CD14-positive monocyte (primary cell): ENCODE measurements around the gene CES4A. TPM values are rescaled to one million over a fixed set of nuclear protein-coding genes. Genes with fewer than 3 reads are reported as not detected.

Experiments
- DNase-seq, 3 donors: peaks; one replicate each; pipeline ENCODE4 v3.0.0-alpha.2; 2011 to 2022
- H2AFZ ChIP-seq: 2 replicates; pipeline ENCODE4 v1.6.0; 2012; ENCODE audit warnings: mild to moderate bottlenecking, low read depth, low read length, inconsistent platforms; ENCODE audit not compliant: insufficient read depth, poor library complexity, severe bottlenecking
- H3K27ac ChIP-seq, 2 donors: 1 replicate in 1 of 2; 2 replicates in 1 of 2; pipeline ENCODE4 v1.5.1; 2012 to 2013; ENCODE audit warnings: low read length in 2 of 2, control low read depth in 1 of 2, inconsistent platforms in 1 of 2, low read depth in 1 of 2, mild to moderate bottlenecking in 1 of 2
- H3K27me3 ChIP-seq, 2 donors: one replicate each; pipeline versions ENCODE4 v1.6.0 to v1.6.1; 2011 to 2013; ENCODE audit warnings: low read length in 2 of 2; ENCODE audit not compliant: control insufficient read depth in 2 of 2, insufficient read depth in 2 of 2
- H3K36me3 ChIP-seq, 2 donors: replicated peaks in 1 of 2; 1 replicate in 1 of 2; 2 replicates in 1 of 2; pipeline versions ENCODE4 v1.5.1 to v1.6.1; 2012 to 2013; ENCODE audit warnings: low read length in 2 of 2, control low read depth in 1 of 2, inconsistent platforms in 1 of 2, mild to moderate bottlenecking in 1 of 2; ENCODE audit not compliant: insufficient read depth in 2 of 2, control insufficient read depth in 1 of 2
- H3K4me1 ChIP-seq, 2 donors: 1 replicate in 1 of 2; 2 replicates in 1 of 2; pipeline versions ENCODE4 v1.5.1 to v1.6.1; 2012 to 2013; ENCODE audit warnings: low read length in 2 of 2, control low read depth in 1 of 2, inconsistent platforms in 1 of 2, mild to moderate bottlenecking in 1 of 2, moderate library complexity in 1 of 2; ENCODE audit not compliant: insufficient read depth in 2 of 2, control insufficient read depth in 1 of 2
- H3K4me2 ChIP-seq: replicated peaks from 2 replicates; pipeline ENCODE3; 2012; ENCODE audit warnings: low read length, moderate library complexity, mild to moderate bottlenecking; ENCODE audit not compliant: poor library complexity, severe bottlenecking; ENCODE audit errors: extremely low read depth
- H3K4me3 ChIP-seq, 3 experiments: fragments of 200-600 bp in 1 of 3; sonication (generic) in 1 of 3; replicated peaks in 1 of 3; 1 replicate in 2 of 3; 2 replicates in 1 of 3; pipeline ENCODE4 v1.5.1; 2011 to 2013; ENCODE audit warnings: low read length in 3 of 3, mild to moderate bottlenecking in 3 of 3, control low read depth in 2 of 3, low read depth in 2 of 3, inconsistent platforms in 1 of 3, moderate library complexity in 1 of 3
- H3K79me2 ChIP-seq: 2 replicates; pipeline ENCODE4 v1.6.0; 2012; ENCODE audit warnings: mild to moderate bottlenecking, control low read depth, inconsistent platforms, low read length, moderate library complexity; ENCODE audit not compliant: insufficient read depth
- H3K9ac ChIP-seq: 2 replicates; pipeline ENCODE4 v1.6.0; 2017; ENCODE audit warnings: low read length, mild to moderate bottlenecking; ENCODE audit not compliant: insufficient read depth, poor library complexity, severe bottlenecking
- H3K9me3 ChIP-seq, 2 donors: replicated peaks in 1 of 2; 1 replicate in 1 of 2; 2 replicates in 1 of 2; pipeline versions ENCODE4 v1.5.1 to v1.6.1; 2012 to 2013; ENCODE audit warnings: low read length in 2 of 2, control low read depth in 1 of 2; ENCODE audit not compliant: control insufficient read depth in 1 of 2, insufficient read depth in 1 of 2
- H4K20me1 ChIP-seq: 2 replicates; pipeline ENCODE4 v1.6.0; 2012; ENCODE audit warnings: mild to moderate bottlenecking, low read length, control low read depth, moderate library complexity; ENCODE audit not compliant: insufficient read depth
- H3K27ac Mint-ChIP-seq, 7 donors: one replicate each; pipeline ENCODE4 v1.8.0; 2020; ENCODE audit warnings: mild to moderate bottlenecking in 7 of 7, mixed read lengths in 7 of 7, moderate library complexity in 6 of 7, inconsistent platforms in 2 of 7
- H3K27me3 Mint-ChIP-seq, 3 donors: one replicate each; pipeline ENCODE4 v1.8.0; 2021 to 2022; ENCODE audit warnings: low read depth in 3 of 3, mild to moderate bottlenecking in 3 of 3, mixed read lengths in 3 of 3, moderate library complexity in 3 of 3, inconsistent platforms in 1 of 3
- H3K36me3 Mint-ChIP-seq, 2 donors: one replicate each; pipeline ENCODE4 v1.8.0; 2020; ENCODE audit warnings: mixed read lengths in 2 of 2, inconsistent platforms in 1 of 2, mild to moderate bottlenecking in 1 of 2
- H3K4me1 Mint-ChIP-seq: one replicate; pipeline ENCODE4 v1.8.0; 2020; ENCODE audit warnings: mild to moderate bottlenecking, mixed read lengths
- H3K4me3 Mint-ChIP-seq, 2 donors: one replicate each; pipeline ENCODE4 v1.8.0; 2020; ENCODE audit warnings: mild to moderate bottlenecking in 2 of 2, mixed read lengths in 2 of 2, moderate library complexity in 1 of 2
- H3K9me3 Mint-ChIP-seq, 7 donors: one replicate each; pipeline ENCODE4 v1.8.0; 2020 to 2022; ENCODE audit warnings: mixed read lengths in 7 of 7, mild to moderate bottlenecking in 6 of 7, moderate library complexity in 6 of 7, inconsistent platforms in 2 of 7
- CTCF ChIP-seq: fragments of 200-600 bp; IDR thresholded peaks from one replicate; pipeline ENCODE4 v1.8.0; 2022; ENCODE audit warnings: antibody characterized with exemption, mild to moderate bottlenecking
- WGBS: methylation state at CpG from one replicate; pipeline ENCODE4 v1.1.5; 2013; ENCODE audit warnings: missing lambda C conversion rate; ENCODE audit not compliant: insufficient coverage; 5-methylcytosine and 5-hydroxymethylcytosine counted together
- intact Hi-C, 2 donors: fragments of 100-400 bp; cut with micrococcal nuclease; formaldehyde crosslinking; loops; one replicate each; pipeline versions ENCODE4 v1.15.0 to v1.15.1; 2023
- polyA plus RNA-seq, 3 donors: library from polyadenylated mRNA; depleted of rRNA in 1 of 3; unstranded in 2 of 3; stranded (reverse) in 1 of 3; fragments of 300-500 nt in 2 of 3; fragments of >200 nt in 1 of 3; fragmentation: Illumina TruSeq in 2 of 3; gene quantifications; 1 replicate in 2 of 3; 2 replicates in 1 of 3; pipeline ENCODE4 v1.2.3, GENCODE V29; 2012 to 2021

CES4A gene
- polyA plus RNA-seq, 3 donors, result 3.3 to 47.6 (median 4.1) TPM

GRCh38 chr16:67025210-67025550 lies 36.8 kb downstream of the CES4A start:
- Mint-ChIP-seq H3K9me3 (no peaks in the 10 kb centered on the region), H3K36me3 (no peaks in the 10 kb centered on the region), H3K4me3 (no peak overlapping the region), H3K27ac (no peak overlapping the region), H3K4me1 (peaks cover 14% of the 10 kb centered on the region), H3K27me3 (peaks cover 0 to 4% (median 2%) of the 10 kb centered on the region in 3 donors)
- Histone ChIP-seq H3K9me3 (no peaks in the 10 kb centered on the region), H3K4me2 (no peak overlapping the region), H3K9ac (no peak overlapping the region), H3K4me3 (no peak overlapping the region), H4K20me1 (peaks cover 6% of the 10 kb centered on the region), H3K27me3 (no peaks in the 10 kb centered on the region), H3K4me1 (peaks cover 7 to 13% of the 10 kb centered on the region in 2 donors), H2AFZ (no peak overlapping the region), H3K27ac (no peak overlapping the region), H3K36me3 (no peaks in the 10 kb centered on the region), H3K79me2 (peaks cover 8% of the 10 kb centered on the region)
- intact Hi-C loops, result loop anchor here (5.0 to 10.0 kb wide), 2 partner anchors 80 to 92 kb away; partner anchors contain the start of gene PHAF1 (in 1 of the 2)
- no peak for TF ChIP-seq CTCF
- no peak for DNase-seq

GRCh38 chr16:67026570-67026969 lies 38.2 kb downstream of the CES4A start:
- Histone ChIP-seq H2AFZ (no peak overlapping the region), H3K36me3 (peaks cover 4 to 6% of the 10 kb centered on the region in 2 donors), H3K4me2 (no peak overlapping the region), H3K4me1 (peaks cover 14 to 24% of the 10 kb centered on the region in 2 donors), H4K20me1 (peaks cover 20% of the 10 kb centered on the region), H3K27ac (no peak overlapping the region), H3K4me3 (no peak overlapping the region), H3K9me3 (no peaks in the 10 kb centered on the region), H3K9ac (no peak overlapping the region), H3K27me3 (no peaks in the 10 kb centered on the region), H3K79me2 (peaks cover 22% of the 10 kb centered on the region)
- H3K4me1 Mint-ChIP-seq, result peaks cover 19% of the 10 kb centered on the region
- no CpG with 5 or more reads among the region's 4 CpGs for WGBS
- H3K9me3 Mint-ChIP-seq, result no peaks in the 10 kb centered on the region
- peaks cover 2 to 3% of the 10 kb centered on the region in 2 donors for H3K36me3 Mint-ChIP-seq
- no peak overlapping the region for H3K4me3 Mint-ChIP-seq
- intact Hi-C loops, result loop anchor here (5.0 to 10.0 kb wide), 2 partner anchors 78 to 91 kb away; partner anchors contain the start of gene PHAF1 (in 1 of the 2)
- H3K27me3 Mint-ChIP-seq, result no peaks in the 10 kb centered on the region
- TF ChIP-seq CTCF, result no peak
- DNase-seq, result no peak
- H3K27ac Mint-ChIP-seq, result no peak overlapping the region
